Bone marrow (tissue), 2 donors: ENCODE measurements around the gene MTTP.

ENCODE experiments used
- DNase-seq, 2 donors: peaks; one replicate each; lab custom pipeline; 2025; lab: John Stamatoyannopoulos, UW

The MTTP gene

DNA sequence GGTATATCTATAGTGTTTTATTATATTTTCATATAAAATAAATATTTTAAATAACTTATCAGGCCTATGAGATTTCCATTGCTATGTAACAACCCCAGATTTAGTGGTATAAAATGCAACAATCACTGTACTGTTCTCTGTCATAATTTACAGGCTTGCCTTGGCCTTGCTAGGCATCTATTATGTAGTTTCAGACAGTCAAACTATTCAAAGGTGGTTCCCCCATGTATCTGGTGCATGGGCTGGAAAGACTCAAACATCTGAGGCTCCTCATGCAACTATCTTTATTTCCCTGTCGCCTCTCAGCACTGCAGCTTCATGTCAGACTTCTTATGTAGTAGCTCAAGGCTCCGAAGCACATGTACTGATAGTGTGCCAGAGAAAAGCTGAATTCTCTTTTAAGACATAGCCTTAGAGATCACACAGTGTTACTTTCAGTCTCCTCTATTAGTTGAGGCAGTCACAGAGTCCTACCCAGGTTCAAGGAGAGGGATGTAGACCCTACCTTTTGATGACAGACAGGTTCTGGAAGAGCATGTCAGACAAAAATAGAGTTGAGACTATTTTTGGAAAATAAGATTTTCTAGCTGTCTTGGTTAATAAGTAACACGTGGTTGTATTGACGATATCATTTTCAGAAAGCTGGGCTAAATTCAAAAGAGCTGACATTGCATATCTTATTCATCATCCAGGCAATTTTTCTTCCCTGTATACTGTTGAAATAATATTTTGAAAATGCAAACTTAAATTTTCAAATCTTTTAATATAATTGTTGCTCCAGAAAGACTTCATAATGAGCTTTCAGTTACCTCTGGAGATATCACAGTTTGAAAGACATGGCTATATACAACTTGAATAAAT lies 19.4 kb downstream of the MTTP start:
- no peak for DNase-seq

DNA sequence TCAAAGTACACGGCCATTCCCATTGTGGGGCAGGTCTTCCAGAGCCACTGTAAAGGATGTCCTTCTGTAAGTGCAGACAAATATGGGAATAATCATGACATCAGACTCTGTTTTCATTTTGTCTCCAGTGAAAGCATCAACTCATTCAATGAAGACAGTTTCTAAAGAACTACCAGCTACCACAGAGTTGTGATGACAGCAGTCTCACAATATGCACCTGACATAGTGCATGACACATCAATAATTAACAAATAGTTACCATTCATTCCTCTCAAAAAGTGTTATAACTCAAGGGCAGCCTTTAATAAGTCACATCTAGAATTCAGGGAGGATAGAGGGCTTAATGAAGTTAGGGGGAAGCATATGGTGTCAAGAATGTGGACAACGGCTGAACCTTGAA lies 20.2 kb downstream of the MTTP start:
- DNase-seq: no peak

DNA sequence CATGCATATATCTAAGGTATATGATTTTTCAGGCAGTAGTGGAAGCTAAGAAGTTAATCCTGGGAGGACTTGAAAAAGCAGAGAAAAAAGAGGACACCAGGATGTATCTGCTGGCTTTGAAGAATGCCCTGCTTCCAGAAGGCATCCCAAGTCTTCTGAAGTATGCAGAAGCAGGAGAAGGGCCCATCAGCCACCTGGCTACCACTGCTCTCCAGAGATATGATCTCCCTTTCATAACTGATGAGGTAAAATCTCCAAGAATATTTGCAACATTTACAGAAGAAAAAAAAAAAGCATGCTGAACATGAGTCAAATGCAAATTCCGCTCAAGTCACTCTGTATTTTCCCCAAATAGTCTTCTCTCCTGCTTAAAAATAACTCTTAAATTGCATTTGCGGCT lies 32.1 kb downstream of the MTTP start:
- DNase-seq: no peak

DNA sequence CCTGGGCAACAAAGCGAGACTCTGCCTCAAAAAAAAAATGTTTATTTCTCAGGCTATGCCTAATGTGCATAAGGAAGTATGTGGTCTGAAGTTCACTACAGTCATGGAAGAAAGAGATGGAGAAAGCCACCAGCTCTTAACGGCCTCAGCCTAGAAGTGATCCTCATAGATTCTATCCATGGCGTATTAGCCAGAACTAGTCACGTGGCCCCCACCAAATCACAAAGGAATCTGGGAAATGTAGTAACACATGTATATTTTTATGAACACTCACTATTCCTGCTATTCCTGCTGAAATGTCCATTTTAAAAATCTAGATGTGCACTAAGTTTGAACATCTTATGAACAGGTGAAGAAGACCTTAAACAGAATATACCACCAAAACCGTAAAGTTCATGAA lies 33.8 kb downstream of the MTTP start:
- DNase-seq: no peak

DNA sequence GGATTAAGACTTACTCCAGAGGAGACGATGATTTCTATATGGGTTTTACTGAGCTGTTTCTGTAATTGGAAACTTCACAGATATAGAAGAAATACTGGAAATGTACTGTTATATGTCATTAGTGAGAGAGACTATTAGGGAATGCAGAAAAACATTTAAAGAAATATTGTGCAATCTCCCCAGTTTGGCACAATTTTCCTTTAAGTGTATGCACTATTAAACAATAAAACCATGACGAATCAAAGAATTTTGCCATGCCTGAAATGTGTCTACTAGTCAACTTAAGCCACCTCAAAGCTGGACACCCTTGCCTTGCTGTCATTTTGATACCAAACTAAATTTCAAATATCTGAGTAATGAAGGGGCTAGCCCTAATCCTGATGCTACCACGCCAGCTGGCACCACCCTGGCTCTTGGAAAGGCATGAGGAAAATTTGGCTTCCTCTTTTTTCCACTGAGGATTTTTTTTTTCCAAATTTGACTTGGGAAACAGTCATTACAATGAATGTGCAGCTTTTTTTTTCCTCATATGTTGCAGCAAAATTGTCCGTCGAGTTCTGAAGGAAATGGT lies 36.1 kb downstream of the MTTP start:
- no peak for DNase-seq

DNA sequence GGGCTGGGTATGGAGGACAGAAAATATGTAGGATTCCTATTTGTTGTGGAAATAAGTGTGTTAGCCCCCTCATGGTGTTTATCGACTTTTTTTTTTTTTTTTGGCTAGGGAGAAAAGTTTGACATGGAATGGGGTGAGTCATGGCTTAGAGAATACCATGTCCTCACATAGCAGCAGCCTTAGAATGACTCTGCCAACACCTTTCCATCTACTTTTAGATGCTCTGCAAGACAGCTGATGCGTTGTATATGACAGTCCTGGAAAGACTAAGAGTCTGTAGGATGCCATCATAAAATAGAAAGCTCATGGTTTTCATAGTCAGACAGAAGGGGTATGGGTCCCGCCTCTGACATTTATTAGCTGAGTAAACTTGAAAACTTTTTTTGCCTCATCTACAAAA lies 37.7 kb downstream of the MTTP start:
- no peak for DNase-seq

DNA sequence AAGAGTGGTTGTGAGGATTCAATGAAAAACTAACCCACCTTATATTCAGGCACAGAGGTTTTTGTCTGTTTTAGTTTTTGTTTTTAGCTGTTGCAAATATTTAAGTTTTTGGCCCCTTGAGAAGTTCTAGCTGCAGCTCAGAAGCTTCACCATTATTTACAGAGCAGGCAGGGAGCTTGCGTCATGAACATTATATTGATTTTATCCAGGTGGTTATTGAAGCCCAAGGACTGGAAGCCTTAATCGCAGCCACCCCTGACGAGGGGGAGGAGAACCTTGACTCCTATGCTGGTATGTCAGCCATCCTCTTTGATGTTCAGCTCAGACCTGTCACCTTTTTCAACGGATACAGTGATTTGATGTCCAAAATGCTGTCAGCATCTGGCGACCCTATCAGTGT lies 38.1 kb downstream of the MTTP start:
- no peak for DNase-seq

DNA sequence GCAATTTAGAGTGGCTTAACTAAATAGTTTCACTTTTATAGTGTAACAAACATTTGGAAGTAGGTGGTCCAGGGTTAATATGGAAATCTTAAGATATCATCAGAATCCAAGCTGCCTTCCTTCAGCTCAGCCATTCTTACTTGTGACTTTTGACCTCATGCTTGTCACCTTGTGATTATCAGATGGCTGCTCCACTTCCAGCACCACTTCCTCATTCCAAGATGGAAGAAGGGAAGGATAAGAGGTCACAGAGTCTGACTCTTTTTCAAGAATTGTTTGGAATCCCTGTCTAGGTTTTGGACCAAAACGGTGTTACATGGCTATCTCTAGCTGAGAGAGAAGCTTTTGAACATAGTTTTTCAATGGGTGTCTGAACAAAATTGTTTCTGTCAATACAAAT lies 39.9 kb downstream of the MTTP start:
- DNase-seq: no peak

DNA sequence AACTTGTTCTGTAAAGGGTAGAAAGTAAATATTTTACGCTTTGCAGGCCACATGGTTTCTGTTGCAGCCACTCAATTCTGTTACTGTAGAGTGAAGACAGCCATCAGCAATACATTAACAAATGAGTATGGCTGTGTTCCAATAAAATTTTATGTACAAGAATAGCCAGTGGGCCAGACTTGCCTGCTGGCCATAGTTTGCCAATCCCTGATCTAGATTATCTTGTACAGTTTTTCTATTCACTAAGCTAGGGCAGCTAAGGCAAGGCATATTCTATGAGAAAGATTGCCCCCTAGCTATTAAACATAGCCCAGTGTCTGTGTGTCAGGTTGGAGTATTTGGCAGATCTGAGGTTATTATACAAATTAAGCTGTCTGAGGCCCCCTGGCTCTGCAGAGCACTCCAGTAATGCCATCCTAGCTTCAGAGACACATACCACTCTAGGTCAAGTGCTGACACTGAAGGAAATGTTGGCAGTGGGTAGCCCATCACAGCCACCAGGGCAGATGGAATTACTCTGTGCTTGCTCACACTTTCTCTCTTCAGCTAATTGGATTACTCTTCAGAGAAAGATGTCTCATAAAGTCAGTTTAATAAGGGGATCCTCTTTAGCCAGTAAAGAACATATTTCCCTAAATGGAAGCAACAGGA lies 40.7 kb downstream of the MTTP start:
- no peak for DNase-seq

DNA sequence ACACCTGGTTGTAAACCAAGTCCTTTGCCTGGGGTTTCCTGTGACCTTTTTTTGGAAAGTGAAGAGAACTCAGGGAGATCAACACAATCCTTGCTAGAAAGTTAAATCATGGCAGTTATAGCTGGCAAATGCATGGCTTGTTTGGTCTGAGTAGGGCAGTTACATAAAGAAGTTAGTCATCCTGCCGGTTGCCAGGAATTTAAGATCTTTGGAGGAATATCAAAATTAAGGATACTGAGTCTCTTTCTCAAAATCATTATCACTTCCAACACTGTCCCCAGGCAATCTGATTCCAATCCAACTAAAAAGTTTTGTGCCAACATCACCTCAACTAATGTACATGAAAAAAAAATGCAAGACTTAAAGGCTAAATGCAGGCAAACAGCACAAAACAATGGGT lies 42.8 kb downstream of the MTTP start:
- DNase-seq: no peak

DNA sequence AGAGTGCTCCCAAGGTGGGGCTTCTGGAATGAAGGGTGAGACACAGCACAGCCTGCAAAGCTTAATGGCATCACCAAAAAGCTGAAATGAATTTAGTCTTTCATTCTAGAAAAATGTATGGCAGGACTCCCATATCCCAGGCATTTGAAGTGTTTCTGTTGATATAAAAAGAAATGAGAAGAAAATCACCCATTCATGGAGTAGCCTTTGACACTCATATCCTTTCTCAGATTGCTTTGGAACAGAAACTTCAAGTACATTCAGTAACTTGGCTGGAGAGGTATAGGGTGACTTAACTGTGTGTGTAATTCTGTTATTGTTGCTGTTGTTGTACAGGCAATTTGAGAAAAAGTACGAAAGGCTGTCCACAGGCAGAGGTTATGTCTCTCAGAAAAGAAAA lies 47.7 kb downstream of the MTTP start:
- no peak for DNase-seq

DNA sequence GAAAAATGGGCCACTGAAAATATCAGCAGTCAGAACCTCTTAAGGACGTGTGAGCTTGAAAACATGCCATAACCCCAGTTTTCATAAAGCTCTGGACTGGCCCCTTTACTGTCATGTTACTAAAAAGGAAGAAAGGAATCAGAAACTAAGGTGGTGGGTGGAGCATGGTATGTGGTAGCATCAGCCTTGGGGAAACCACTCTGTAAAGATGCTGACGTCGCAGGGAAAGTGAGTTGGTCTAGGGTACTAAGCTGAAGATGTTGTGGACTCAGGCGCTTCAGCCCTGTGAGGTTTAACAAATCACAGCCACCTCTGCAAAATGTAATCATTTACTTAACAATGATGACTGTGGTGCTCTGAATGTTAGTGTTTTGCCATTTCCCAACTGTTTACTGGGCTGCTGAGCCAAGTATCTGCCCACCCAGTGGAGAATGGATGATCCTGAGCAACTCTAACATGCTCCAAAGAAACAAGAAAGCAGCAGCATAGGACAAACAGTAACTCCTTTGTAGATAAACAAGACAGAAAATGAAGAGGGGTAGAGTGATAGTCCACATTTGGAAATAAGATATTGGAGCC lies 49.6 kb downstream of the MTTP start:
- no peak for DNase-seq

DNA sequence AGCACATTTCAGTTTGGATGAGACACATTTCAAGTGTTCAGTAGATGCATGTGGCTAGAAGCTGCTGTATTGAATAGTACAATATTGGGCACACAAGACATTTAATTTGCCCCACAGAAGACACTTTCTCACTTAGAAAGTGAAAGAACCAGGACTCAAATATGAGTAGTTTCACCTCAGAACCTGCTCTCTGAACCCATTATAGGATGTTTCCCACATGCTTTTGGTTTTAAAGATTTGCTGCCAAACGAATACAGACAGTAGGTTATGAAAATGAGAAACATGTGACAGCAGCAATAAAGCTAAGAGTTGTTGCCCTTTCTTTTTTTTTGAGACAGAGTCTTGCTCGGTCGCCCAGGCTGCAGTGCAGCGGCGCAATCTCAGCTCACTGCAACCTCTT lies 50.7 kb downstream of the MTTP start:
- no peak for DNase-seq

DNA sequence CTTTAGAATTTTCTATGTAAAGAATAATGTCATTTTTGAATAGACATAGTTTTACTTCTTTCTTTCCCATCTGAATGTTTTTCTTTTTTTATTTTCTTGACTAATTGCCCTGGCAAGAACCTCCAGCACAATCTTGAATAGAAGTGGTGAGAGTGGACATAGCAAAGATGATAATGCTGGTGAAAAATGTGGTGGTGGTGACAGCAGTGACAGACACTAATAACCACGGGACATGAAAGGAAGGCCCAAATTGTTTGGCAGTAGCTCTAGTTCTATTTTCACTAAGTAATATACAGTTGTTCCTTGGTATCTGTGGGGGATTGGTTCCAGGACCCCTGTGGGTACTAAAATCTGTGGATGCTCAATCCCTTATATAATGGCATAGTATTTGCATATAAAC lies 53.4 kb downstream of the MTTP start:
- DNase-seq: no peak

DNA sequence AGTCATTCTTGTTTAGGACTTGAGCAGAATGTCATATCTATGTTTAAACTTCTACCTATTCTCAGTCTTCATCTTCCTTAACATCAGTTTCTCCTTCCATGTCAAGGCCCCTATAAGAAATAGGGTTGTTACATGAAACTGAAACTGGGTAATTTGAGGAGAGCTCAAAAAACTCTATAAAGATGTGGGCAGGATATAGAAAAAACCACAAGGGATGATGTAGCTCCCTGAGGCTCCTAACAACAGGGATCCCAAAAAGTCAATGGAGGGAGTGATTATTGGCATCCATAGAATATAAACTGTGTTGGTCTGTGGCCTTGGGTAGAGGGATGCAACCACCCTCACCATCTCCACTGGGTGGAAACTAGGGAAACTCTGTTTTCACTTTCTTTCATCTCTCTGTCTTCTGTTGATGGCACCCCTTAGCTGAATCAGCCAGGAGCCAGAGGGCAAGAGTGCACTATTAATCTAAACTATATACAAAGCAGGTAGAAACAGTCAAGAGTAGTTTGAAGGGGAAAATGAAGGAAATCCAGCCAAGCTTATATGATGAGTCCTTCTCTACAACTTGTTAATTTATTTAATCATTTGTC lies 55.4 kb downstream of the MTTP start:
- DNase-seq: no peak

DNA sequence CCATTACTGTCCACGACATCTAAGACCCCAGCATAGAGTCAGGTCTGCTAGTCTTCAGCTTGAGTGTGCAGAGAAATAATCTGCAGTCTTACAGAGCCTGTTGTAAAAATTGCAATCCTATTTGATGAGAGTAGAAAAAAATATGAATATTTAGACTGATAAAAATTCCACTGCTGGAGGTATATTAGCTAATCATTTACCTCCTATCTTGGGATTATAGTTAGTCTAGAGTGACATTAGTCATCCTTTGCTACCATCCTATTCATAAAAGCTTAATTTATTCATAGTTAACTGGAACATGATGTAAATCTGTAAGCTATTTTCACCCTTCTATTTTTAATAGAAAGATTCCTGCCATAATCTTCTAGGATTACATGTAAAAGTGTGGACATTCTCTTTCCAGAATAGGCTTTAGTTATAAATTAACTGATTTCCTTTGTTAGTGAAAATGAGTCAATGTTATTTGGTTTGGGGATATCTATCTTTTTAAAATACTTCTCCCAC lies 56.3 kb downstream of the MTTP start:
- no peak for DNase-seq

DNA sequence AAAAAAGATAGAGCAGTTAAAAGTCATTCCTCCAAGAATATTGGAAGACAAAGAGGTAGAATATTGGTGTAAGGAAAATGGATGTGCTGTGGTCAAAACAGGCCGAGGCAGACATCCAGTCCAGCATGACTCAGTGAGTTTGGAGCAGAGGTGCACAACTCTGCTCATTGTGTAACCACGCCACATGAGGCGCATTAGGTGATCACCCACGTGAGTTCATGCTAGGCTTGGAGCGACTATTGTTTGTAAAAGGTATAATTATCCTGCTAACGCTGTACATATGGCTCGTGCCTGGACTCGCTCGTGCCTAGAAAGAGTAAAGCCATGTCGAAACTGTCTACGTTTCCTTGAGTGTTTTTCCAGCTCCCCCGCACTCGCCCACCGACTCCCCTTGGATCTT lies 59.1 kb downstream of the MTTP start:
- no peak for DNase-seq

DNA sequence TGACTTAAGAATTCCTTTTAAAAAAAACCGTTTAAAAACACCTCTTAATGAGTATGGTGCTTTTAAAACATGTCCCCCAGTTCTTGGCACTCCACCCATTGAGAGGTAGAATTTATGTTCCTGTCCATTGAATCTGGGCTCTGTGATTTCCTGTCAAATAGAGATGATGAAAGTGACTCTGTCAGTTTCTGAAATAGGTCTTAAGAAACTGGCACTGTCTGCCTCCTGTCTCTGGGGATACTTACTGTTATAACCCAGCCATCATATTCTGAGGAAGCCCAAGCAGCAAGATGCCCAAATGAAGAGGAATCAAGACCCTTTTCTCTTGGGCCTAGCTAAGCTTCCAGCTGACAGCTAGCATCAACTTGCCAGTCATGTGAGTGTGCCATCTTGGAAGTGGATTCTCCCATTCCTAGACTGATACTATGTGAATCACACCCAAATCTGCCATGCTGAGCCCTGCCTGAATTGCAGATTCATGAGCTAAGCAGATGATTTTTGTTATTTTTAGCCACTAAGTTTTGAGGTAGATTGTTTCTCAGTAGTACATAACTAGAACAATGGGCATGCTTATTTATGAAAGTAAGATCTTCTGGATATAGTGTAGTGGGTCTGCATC lies 60.2 kb downstream of the MTTP start:
- no peak for DNase-seq

DNA sequence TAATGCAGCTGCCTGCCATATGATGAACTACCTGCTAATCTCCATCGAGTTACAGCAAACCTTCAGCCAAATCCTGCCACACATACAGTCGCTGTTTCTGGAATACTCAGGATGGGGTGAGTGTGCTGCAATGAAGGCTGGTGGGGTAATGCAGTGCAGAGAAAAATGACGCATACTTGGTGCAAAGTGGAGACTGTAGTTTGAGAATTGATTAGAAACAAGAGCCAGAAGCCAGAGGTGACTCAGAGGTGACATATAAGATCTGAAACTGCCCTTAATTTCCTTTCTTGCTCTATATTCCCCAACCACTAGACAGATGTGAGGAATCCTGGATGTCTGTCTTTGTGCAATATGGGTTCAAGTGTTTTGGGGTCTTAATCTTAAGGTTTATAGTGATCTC lies 61.0 kb downstream of the MTTP start:
- DNase-seq: no peak

DNA sequence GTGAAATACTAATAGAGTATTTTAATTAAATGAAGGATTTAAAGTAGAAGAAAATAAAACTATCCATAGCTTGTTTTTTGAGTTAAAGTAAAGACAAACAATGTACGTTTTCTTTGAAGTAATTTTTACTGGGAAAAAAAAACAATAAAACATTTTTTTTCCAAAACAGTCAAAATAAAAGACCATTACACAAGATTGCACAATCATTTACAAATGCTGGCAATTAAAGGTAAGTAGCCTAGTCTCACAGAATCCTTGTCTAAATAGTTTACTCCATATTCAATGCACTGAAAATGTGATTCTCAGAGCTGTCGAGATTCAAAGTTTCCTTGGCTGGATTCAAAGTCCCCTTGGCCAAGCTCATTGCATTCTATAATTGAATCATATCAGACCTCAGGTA lies 61.8 kb downstream of the MTTP start:
- no peak for DNase-seq

DNA sequence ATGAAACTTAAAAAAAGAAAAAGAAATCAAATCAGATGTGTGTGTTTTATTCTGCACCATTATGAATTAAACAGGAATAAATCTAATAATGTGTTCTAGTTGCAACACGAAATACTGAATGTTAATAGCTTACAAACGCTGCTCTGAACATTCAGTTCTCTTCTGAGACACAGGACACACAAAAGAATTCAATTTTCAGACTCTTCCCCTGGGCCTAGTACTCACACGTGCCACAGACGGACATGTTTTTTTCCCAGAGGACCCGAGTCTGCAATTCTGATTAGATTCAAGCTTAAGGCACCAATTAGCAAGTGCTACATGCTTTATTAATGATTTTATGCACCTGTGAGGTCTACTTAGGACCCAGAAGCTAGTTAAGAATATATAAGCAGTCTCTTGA lies 62.5 kb downstream of the MTTP start:
- no peak for DNase-seq

DNA sequence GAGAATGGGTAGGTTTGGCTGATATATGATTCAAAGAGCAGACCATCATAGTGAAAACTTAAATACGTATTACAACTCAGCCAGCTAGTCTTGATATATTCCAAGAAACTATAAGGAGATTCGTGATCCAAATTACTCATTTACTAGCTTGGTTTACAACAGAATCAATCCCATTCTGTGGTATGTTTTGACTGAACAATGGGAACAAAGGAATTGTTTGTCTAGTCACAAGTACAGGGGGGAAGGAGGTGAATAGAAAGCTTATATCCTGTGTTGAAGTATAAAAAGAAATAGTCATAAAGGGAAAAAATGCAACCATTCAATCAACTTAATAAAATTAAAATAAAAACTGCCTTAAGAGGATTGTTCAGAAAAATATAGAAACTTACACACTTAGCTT lies 66.1 kb downstream of the MTTP start:
- DNase-seq: no peak
